Activated gamma-delta T cell treated with Interleukin-2 at 50 U/mL for 16 hours (primary cell): Measurements from ENCODE around the gene SMIM1.
"Not testable (repeated sequence)": the region's sequence is repeated elsewhere in the genome, so short reads cannot be mapped to it uniquely, and the experiment has no call there.

ENCODE experiments used
- DNase-seq: peaks from one replicate; pipeline ENCODE4 v3.0.0-alpha.2; 2020

The SMIM1 gene

GRCh38 chr1:3799976-3800685 is 27.6 kb downstream of the SMIM1 start:
- DNase-seq = no peak

GRCh38 chr1:3800795-3801194 is 28.2 kb downstream of the SMIM1 start:
- not testable (repeated sequence) for DNase-seq

GRCh38 chr1:3803905-3804626 is 31.5 kb downstream of the SMIM1 start:
- no peak for DNase-seq

- not testable (repeated sequence) for DNase-seq
These were observed 32.0 kb downstream of the SMIM1 start for GRCh38 chr1:3804627-3804944.

- no peak for DNase-seq
These were observed 32.5 kb downstream of the SMIM1 start for GRCh38 chr1:3805038-3805437.

GRCh38 chr1:3807769-3808168 is 35.2 kb downstream of the SMIM1 start:
- no peak for DNase-seq

GRCh38 chr1:3809680-3810079 is 37.1 kb downstream of the SMIM1 start:
- DNase-seq = no peak

GRCh38 chr1:3810149-3810761 is 37.7 kb downstream of the SMIM1 start:
- not testable (repeated sequence) for DNase-seq

- no peak for DNase-seq
These were observed 39.0 kb downstream of the SMIM1 start for GRCh38 chr1:3811595-3811911.

GRCh38 chr1:3814065-3814464 is 41.5 kb downstream of the SMIM1 start:
- no peak for DNase-seq

- no peak for DNase-seq
These were observed 42.4 kb downstream of the SMIM1 start for GRCh38 chr1:3814771-3815561.

GRCh38 chr1:3816331-3817137 is 44.0 kb downstream of the SMIM1 start:
- DNase-seq = no peak

- DNase-seq = no peak
These were observed 44.7 kb downstream of the SMIM1 start for GRCh38 chr1:3817138-3817740.

GRCh38 chr1:3817821-3818597 is 45.5 kb downstream of the SMIM1 start:
- no peak for DNase-seq

- no peak for DNase-seq
These were observed 47.2 kb downstream of the SMIM1 start for GRCh38 chr1:3819771-3820200.

GRCh38 chr1:3820316-3820715 is 47.8 kb downstream of the SMIM1 start:
- no peak for DNase-seq

GRCh38 chr1:3821004-3821403 is 48.5 kb downstream of the SMIM1 start:
- no peak for DNase-seq

- DNase-seq = no peak
These were observed 48.9 kb downstream of the SMIM1 start for GRCh38 chr1:3821447-3821846.

- DNase-seq = no peak
These were observed 49.4 kb downstream of the SMIM1 start for GRCh38 chr1:3821908-3822307.

- DNase-seq = no peak
These were observed 49.9 kb downstream of the SMIM1 start for GRCh38 chr1:3822421-3822820.

- DNase-seq = no peak
These were observed 52.1 kb downstream of the SMIM1 start for GRCh38 chr1:3824650-3825049.
